ENCODE measurements around the gene KCNT2.

GRCh38 chr1:196193896-196194559, 414.2 kb downstream of the KCNT2 start:
- TF ChIP-seq POLR2AphosphoS5 (IDR thresholded peaks at IDR 0.05) (no peak), CTCF (IDR thresholded peaks at IDR 0.05) (no peak), POLR2A (IDR thresholded peaks at IDR 0.05) (no peak), EP300 (IDR thresholded peaks at IDR 0.05) (no peak)

Data from gastroesophageal sphincter (tissue), 3 donors.